GM21723 (cell line): Measurements from ENCODE around the gene ARFGEF3.

Experiments used
- ATAC-seq: cut with Tn5 transposase; IDR thresholded peaks from one replicate; pipeline ENCODE4 v1.9.1; 2021; ENCODE audit warnings: mild to moderate bottlenecking, moderate library complexity; ENCODE audit not compliant: unreplicated experiment

The ARFGEF3 gene

DNA sequence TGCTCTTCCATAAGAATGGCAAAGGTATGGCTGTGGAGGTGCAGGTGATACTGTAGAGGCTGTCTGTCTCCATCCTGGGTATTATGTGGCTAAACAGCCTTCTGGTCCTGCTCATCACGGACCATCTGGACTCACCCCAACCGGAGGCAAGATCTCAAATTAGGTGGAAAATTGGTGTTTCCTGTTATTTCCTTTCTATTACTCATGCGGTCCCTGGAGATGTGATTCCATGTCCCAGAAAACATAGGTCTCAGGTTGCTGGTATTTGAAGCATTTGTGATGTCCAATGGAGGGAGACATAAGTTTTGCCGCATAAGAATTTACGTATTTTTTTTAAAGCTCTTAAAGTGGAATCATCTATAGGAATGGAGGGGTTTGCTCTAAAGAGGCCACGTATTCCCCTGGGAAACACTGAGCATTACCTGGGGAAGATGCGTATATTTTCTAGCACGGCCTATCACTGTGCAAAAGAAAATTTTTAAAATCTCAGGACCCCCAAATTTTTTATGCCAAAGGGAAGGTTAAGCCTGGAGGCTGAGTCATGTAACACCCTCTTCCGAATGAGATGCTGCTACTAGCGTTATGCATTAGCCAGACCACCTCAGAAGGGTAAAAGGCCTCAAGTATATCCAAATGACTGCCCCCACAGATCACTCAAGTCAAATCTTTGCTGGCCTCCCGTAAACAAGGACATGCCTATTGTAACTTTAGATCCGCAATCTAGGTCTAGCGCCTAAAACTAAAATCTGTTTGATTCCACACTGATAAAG lies 78.9 kb downstream of the ARFGEF3 start:
- ATAC-seq, result no peak

- ATAC-seq, result no peak
Measured at GRCh38 chr6:138241381-138241780, 79.6 kb downstream of the ARFGEF3 start.

- ATAC-seq, result no peak
Measured at GRCh38 chr6:138241934-138242333, 80.2 kb downstream of the ARFGEF3 start.

DNA sequence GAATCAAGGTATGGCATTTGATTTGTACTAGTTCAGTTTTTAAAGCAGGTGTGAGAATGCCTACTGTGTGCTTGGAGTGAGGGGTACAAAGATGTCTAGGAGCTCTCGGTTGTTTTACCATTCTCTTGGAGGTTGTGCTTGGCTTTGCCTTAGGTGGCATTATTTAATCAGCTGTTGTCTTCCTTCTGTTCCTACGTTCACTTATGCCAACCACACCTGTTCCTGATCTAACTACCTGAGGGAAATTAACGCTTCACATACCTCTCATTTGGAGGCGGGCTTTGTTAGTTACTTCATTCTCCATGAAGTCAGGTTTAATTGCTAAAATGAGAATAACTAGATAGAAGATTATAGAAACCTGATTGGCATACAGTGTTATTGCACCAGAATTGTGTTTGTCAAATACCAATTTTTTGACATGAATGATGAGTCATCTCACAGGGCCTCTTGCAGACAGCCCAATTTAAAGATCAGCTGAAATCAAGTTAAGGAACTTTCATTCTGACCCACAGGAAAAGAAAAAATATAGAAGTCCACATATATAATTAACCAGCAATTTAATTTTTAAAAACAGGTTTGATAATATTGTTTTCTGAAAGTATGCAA lies 81.4 kb downstream of the ARFGEF3 start:
- ATAC-seq, result no peak

DNA sequence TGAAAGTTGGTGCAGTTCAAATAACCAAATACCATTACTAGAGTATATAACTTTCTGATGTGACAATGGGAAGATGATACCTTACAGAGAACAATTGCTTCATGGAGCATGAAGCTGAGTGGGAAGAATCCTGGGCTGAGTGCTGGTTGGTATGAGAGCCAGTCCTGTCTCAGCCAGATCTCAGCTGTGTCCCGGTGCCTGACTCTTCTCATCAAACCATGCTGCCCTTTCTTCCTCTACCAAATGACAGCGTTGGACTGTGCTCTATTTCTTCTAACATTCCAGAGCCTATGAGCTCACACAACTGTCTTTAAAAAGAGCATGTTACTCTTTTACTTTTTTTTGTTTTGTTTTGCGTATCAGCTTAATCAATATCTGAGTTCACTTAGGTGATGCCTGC lies 84.0 kb downstream of the ARFGEF3 start:
- no peak for ATAC-seq

DNA sequence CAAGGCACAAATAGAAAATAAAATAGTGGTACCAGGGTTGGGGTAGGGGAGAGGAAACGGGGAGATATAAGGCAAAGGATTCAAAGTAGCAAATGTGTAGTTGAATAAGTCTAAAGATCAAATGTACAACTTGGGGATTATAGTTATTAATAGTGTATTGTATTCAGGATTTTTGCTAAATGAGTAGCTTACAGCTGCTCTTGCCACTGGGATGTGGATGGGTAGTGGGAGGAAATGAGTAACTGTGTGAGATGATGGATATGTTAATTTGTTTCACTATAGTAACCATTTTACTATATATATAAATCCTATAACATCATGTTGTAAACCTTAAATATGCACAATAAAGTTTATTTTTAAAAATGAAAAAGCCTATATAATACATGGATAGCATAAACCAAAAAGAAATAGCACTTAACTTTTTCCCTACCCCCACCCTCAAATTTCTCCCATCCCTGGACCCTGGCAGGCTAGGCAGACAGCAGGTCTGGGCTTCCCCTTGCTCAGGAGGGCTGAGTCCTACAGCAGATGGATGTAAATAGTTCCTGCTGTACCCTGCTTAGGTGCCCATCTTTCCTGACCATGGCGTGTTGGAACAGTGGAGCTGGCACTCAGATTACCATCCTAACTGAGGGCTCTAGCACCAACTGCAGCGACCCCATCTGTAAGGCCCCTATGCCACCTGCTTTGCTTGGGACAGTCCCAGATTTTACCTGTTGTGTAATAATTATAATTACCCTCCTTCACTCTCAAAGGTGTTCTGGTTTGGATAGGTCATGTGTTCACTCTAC lies 85.1 kb downstream of the ARFGEF3 start:
- no peak for ATAC-seq

GRCh38 chr6:138248011-138248410 lies 86.3 kb downstream of the ARFGEF3 start:
- no peak for ATAC-seq

DNA sequence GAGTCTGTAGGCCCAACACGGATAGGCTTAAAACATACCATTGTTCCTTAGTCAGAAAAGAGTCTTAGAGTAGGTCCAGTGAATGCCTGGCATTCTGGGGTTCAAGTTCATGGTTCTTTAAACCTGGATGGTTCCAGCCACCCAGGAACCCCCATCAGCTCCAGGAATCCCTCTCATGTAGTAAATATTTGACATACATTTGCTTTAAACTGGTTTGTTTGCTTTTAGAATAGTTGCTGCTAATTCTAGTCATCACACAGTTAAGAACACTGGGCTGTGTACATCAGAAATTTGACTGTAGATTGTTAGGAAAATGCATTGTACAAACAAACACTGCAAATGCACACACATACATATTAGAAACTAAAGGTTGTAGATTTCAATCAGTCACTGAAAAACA lies 87.1 kb downstream of the ARFGEF3 start:
- ATAC-seq, result no peak

DNA sequence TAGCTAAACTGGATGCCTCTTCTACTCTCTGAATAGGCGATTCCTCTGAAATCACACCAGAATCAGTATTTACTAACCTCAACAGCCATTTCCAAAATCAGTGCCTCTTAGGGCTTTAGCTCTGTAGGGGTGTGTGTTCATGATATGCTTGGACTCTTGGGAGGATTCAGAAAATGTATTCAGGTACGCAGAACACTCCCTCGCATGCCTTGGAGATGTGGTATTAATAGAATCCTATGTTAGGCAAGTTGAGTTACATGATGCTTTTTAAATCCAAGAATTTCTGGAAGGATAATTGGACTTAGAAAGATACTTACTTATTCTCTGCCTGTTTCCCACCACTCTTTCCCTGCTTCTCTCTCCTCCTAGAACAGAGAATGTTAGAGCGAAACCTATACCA lies 88.3 kb downstream of the ARFGEF3 start:
- no peak for ATAC-seq

- no peak for ATAC-seq
Measured at GRCh38 chr6:138250513-138251247, 88.9 kb downstream of the ARFGEF3 start.

DNA sequence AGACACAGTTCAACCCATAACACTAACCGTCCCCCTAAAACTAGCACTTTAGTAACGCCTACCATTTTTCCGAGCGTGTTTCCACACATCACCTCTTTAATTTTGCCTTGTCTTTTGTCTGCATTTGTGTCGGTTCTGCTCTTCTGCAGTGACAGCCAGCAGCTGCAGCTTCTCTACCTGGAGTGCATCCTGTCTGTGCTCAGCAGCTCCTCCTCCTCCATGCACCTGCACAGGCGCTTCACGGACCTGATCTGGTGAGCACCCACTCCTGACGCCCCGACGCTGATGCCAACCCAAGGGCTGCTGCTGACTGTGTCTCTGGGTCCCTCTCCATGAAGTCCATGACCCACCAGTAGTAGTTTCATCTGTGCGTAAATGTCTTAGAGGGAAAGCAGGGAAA lies 92.0 kb downstream of the ARFGEF3 start:
- no peak for ATAC-seq

- ATAC-seq, result no peak
Measured at GRCh38 chr6:138255443-138255842, 93.7 kb downstream of the ARFGEF3 start.

DNA sequence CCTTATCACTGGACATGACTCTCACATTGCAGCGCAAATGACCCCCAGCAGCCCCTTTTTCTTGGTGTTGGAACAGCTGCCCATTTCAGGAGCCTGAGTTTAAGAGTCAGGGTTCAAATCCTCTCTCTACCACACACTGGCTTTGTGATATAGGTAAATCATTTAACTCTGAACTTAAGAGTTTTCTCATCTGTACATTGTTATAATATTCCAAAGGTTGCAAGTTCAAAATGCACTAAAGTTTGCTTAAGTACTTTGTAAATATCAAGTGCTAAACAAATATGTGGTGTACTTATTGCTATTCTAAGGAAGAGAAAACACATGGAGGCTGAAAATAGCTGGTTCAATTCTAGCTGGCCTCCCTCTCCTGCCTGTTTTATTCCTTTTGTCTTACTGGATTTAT lies 95.9 kb downstream of the ARFGEF3 start:
- no peak for ATAC-seq

- ATAC-seq, result no peak
Measured at GRCh38 chr6:138258197-138258596, 96.5 kb downstream of the ARFGEF3 start.

- no peak for ATAC-seq
Measured at GRCh38 chr6:138258991-138259390, 97.3 kb downstream of the ARFGEF3 start.

DNA sequence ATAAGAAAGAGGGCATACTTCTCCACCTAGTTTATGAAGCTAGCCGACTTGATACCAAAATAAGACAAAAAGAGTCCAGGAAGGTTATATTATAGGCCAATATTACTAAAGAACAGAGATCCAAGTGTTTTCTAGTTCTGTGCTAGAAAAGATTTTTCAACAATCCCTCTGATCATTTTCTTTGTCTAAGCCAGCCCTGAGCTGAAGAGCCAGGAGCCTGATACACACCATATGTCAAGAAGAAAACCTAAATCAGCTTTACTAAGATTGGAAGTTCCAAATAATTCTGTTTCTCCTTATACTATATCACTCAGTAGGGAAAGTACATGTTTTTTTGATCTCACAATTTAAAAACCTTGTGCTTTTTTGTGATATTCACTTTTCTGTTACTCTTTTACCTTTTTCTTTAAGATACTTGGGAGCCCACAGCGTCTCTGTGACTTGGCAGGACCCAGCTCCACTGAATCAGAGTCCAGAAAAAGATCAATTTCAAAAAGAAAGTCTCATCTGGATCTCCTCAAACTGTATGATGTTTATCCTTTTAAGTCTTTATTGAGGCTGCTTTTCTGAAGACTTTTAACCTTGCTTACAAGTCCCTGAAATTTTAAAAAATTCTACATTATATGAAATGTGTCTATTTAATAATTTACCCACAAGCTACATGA lies 99.5 kb downstream of the ARFGEF3 start:
- no peak for ATAC-seq

GRCh38 chr6:138263963-138264362 lies 102.2 kb downstream of the ARFGEF3 start:
- ATAC-seq, result no peak

GRCh38 chr6:138264372-138264880 lies 102.7 kb downstream of the ARFGEF3 start:
- ATAC-seq, result no peak

- no peak for ATAC-seq
Measured at GRCh38 chr6:138266095-138266494, 104.4 kb downstream of the ARFGEF3 start.
